IPS-18a (cell line): ENCODE data around the gene ANK2.

Source experiments
- H3K27ac ChIP-seq: one replicate; pipeline ENCODE4 v1.5.1; 2013; ENCODE audit warnings: low read length
- H3K27me3 ChIP-seq: one replicate; pipeline ENCODE4 v1.6.1; 2013; ENCODE audit warnings: mild to moderate bottlenecking, low read length; ENCODE audit not compliant: control insufficient read depth, insufficient read depth
- H3K36me3 ChIP-seq: one replicate; pipeline ENCODE4 v1.6.1; 2013; ENCODE audit warnings: low read depth, low read length; ENCODE audit not compliant: control insufficient read depth
- H3K4me1 ChIP-seq: one replicate; pipeline ENCODE4 v1.6.1; 2013; ENCODE audit warnings: low read depth, low read length; ENCODE audit not compliant: control insufficient read depth
- H3K4me3 ChIP-seq: one replicate; pipeline ENCODE4 v1.5.1; 2013; ENCODE audit warnings: low read length
- H3K9ac ChIP-seq: one replicate; pipeline ENCODE4 v1.6.1; 2013; ENCODE audit warnings: mild to moderate bottlenecking, low read length, moderate library complexity
- H3K9me3 ChIP-seq: one replicate; pipeline ENCODE4 v1.6.1; 2013; ENCODE audit warnings: low read depth, low read length; ENCODE audit not compliant: control insufficient read depth

ANK2 gene

DNA sequence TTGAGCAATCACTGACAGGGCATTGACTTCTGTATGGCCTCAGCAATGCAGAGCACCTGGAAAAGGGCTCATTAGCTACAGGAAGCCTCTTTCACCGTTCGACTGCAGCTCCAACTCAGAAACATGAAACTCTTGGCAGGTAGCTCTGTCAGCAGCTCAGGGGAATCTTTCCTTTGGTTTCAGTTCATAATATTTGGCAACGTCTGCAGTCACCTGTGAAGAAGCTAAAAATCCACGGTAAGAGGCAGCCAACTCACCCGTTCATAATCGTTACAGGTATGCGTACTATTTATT is 357.2 kb downstream of the ANK2 start:
- Histone ChIP-seq H3K36me3 (no peaks in the 10 kb centered on the region), H3K9me3 (no peaks in the 10 kb centered on the region), H3K4me3 (no peak overlapping the region), H3K9ac (no peak overlapping the region), H3K27me3 (no peaks in the 10 kb centered on the region), H3K4me1 (no peaks in the 10 kb centered on the region), H3K27ac (no peak overlapping the region)

DNA sequence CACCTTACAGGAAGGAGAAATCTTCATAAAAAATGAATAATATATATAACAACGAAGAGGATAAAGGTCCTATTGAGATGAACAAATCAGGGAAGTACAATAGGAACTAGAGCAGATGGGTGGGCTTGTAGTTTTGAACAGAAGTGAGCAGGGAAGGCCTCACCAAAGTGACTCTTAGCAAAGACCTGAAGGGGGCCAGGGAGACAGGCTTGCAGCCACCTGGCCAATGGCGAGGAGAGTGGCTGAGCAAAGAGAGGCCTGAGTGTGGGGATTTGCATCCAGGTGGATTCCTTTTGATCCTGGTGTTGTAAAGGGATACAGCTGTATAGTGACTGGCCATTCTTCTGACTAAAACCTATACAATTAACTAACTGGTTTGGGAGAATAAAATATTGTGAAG is 358.0 kb downstream of the ANK2 start:
- H3K27me3 ChIP-seq = no peaks in the 10 kb centered on the region
- no peaks in the 10 kb centered on the region for H3K4me1 ChIP-seq
- H3K36me3 ChIP-seq = no peaks in the 10 kb centered on the region
- H3K9me3 ChIP-seq = no peaks in the 10 kb centered on the region
- no peak overlapping the region for H3K4me3 ChIP-seq
- no peak overlapping the region for H3K27ac ChIP-seq
- no peak overlapping the region for H3K9ac ChIP-seq

DNA sequence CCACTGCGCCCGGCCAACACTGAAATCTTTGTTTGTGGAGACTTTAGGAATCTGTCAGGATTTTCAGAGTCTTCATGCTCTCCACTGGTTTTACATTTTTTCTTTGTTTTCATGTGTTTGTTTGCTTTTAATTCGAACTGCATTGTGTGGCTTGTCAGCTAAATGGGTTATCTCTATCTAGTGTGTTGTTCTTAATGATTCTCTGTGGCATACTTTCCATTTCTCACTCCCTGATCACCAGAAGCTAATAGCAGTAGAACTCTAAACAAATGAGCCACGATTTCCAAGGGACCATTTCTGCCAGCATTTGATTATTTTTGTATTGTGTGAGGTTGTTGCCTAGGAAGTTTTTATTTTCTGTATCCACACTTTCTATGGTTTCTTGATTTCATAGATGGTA is 359.7 kb downstream of the ANK2 start:
- Histone ChIP-seq H3K36me3 (no peaks in the 10 kb centered on the region), H3K4me1 (no peaks in the 10 kb centered on the region), H3K9ac (no peak overlapping the region)

DNA sequence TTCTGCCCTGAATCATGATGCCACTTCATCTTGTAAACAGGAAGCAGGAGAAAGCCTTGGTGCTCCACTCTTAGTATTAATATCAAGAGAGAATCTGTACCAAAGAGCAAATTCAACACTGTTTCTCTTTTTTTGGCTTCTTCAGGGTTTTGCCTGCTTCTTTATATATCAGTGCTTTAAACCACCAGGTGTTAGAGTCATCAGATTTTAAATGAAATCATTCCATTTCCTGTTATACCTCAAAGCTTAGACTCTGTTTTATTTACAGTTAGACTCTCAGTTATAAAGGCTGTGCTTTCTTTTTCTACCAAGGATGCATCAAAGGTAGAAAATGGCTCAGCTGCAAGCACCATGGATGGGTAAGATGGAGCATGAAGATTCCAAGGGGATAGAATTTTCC is 361.2 kb downstream of the ANK2 start:
- Histone ChIP-seq H3K36me3 (no peaks in the 10 kb centered on the region), H3K9me3 (no peaks in the 10 kb centered on the region), H3K4me3 (no peak overlapping the region), H3K4me1 (no peaks in the 10 kb centered on the region), H3K27ac (no peak overlapping the region), H3K27me3 (no peaks in the 10 kb centered on the region), H3K9ac (no peak overlapping the region)

More for the DNA sequence above, 359.7 kb downstream of the ANK2 start:
- Histone ChIP-seq H3K27me3 (no peaks in the 10 kb centered on the region), H3K9me3 (no peaks in the 10 kb centered on the region), H3K27ac (no peak overlapping the region), H3K4me3 (no peak overlapping the region)

DNA sequence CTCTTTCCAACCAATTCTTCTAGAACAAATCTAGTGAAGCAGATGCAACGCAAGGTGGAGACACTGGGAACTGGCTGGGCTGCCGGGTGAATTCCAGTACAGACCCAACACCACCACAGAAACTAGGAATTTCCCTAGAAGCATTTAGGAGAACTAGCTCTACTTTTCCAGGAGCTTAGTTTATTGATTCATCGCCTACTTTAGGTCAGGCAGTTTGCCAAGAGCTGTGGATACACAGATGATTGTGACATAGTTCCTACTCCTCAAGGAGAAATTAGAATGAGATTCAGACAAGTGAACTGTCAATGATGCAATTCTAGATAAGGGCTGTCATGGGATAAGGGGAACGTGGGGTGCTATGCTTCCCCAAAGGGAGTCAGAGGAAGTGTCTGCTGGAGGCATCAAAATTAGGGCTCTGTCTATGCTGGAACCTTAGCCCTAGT is 362.1 kb downstream of the ANK2 start:
- Histone ChIP-seq H3K4me1 (no peaks in the 10 kb centered on the region), H3K27ac (no peak overlapping the region), H3K9ac (no peak overlapping the region), H3K9me3 (no peaks in the 10 kb centered on the region), H3K4me3 (no peak overlapping the region), H3K27me3 (no peaks in the 10 kb centered on the region), H3K36me3 (no peaks in the 10 kb centered on the region)

DNA sequence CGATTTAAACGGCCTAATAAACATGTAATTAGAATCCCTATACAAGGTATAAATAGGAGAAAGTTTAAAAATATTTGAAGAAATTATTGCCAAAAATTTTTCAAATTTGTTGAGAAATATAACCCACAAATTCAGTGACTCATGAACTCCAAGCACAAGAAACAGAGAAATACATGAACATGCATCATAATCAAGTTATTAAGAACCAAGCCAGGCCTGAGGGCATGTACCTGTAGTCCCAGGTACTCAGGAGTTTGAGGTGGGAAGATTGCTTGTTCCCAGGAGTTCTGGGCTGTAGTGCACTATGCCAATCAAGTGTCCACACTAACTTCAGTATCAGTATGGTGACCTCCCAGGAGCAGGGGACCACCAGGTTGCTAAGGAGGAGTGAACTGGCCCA is 370.2 kb downstream of the ANK2 start:
- Histone ChIP-seq H3K27me3 (no peaks in the 10 kb centered on the region), H3K4me3 (no peak overlapping the region), H3K36me3 (no peaks in the 10 kb centered on the region), H3K27ac (no peak overlapping the region), H3K4me1 (no peaks in the 10 kb centered on the region), H3K9me3 (no peaks in the 10 kb centered on the region), H3K9ac (no peak overlapping the region)

- Histone ChIP-seq H3K27me3 (no peaks in the 10 kb centered on the region), H3K9me3 (no peaks in the 10 kb centered on the region), H3K9ac (no peak overlapping the region), H3K4me1 (no peaks in the 10 kb centered on the region), H3K36me3 (no peaks in the 10 kb centered on the region), H3K4me3 (no peak overlapping the region), H3K27ac (no peak overlapping the region)
Observed at GRCh38 chr4:113420938-113421337, 371.5 kb downstream of the ANK2 start.

DNA sequence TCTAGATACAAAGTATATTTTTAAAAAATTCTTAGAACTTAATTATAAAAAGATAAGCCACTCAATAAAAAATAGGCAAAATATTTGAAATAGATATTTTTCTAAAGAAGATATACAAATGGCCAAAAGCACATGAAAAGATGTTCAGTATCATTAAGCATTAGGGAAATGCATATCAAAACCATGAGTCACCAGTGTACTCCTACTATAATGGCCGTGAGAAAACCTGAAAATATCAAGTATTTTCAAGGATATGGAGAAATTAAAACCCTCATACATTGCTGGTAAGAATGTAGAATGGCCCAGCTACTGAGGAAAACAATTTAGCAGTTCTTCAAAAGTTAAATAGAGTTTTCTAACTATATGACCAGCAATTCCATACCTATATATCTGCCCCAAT is 374.2 kb downstream of the ANK2 start:
- Histone ChIP-seq H3K9ac (no peak overlapping the region), H3K27ac (no peak overlapping the region), H3K4me3 (no peak overlapping the region), H3K27me3 (no peaks in the 10 kb centered on the region), H3K9me3 (no peaks in the 10 kb centered on the region), H3K4me1 (no peaks in the 10 kb centered on the region), H3K36me3 (no peaks in the 10 kb centered on the region)

DNA sequence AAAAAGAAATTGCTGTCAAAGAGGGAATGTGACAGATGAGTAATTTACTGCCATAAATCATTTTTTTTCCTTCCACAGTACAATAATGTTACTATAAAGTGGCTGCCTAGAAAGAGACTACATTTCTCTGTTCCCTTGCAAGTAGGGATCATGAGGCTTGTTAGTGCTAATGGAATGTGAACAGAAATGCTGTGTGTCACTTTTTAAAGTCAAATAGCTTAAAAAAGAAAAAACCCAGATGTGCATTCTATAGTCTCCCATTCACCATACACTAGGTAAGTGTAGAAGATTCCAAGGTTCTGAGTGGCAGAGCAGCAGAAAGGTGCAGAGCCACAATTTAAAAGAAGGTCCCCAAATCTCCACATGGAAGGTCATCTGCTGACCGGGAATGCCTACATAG is 383.7 kb downstream of the ANK2 start:
- Histone ChIP-seq H3K9me3 (no peaks in the 10 kb centered on the region), H3K4me3 (no peak overlapping the region), H3K36me3 (no peaks in the 10 kb centered on the region), H3K9ac (no peak overlapping the region), H3K27me3 (no peaks in the 10 kb centered on the region), H3K27ac (no peak overlapping the region), H3K4me1 (peaks cover 7% of the 10 kb centered on the region)
